ENCODE data around the gene MRTFA. TPM values are rescaled to one million over a fixed set of nuclear protein-coding genes. Genes with fewer than 3 reads are reported as not detected.

Gene MRTFA
- total RNA-seq, 1 donor from 2014 or later, result 11.3 TPM

DNA sequence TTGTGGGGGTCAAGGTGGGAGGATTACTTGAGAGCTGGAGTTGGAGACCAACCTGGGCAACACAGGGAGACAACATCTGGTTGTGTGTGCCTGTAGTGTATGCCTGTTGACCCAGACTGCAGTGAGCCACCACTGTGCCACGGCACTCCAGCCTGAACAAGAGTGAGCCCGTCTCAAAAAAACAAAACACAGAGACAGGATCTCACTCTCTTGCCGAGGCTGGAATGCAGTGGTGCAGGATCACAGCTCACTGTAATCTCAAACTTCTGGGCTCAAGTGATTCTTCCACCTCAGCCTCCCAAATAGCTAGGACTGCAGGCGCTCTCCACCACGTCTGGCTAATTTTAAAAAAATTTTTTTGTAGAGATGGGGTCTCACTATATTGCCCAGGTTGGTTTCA lies 153.6 kb downstream of the MRTFA start:
- H3K4me1 Mint-ChIP-seq, result peaks cover 13% of the 10 kb centered on the region

GRCh38 chr22:40482391-40482790 lies 154.1 kb downstream of the MRTFA start:
- peaks cover 2% of the 10 kb centered on the region for H3K9me3 Mint-ChIP-seq
- Histone ChIP-seq H3K9me3 (ENCODE audit: low read depth) (no peaks in the 10 kb centered on the region), H3K27ac (no peak overlapping the region), H3K4me3 (no peak overlapping the region), H3K4me1 (peaks cover 16% of the 10 kb centered on the region), H3K4me2 (no peak overlapping the region), H3K79me2 (ENCODE audit: low read depth) (peaks cover 10% of the 10 kb centered on the region), H3K27me3 (no peaks in the 10 kb centered on the region), H2AFZ (replicated peaks) (no peak overlapping the region), H3F3A (ENCODE audit: low read depth) (no peaks in the 10 kb centered on the region), H3K9ac (no peak overlapping the region), H3K36me3 (no peaks in the 10 kb centered on the region), H4K20me1 (ENCODE audit: low read depth) (no peaks in the 10 kb centered on the region)
- H3K27ac Mint-ChIP-seq, result no peak overlapping the region
- no peaks in the 10 kb centered on the region for H3K27me3 Mint-ChIP-seq (ENCODE audit: insufficient read depth, low read depth)
- H3K36me3 Mint-ChIP-seq, result peaks cover 10% of the 10 kb centered on the region
- no peak for TF ChIP-seq EZH2phosphoT487 (IDR thresholded peaks at IDR 0.05)
- TF ChIP-seq, protein P1, sequence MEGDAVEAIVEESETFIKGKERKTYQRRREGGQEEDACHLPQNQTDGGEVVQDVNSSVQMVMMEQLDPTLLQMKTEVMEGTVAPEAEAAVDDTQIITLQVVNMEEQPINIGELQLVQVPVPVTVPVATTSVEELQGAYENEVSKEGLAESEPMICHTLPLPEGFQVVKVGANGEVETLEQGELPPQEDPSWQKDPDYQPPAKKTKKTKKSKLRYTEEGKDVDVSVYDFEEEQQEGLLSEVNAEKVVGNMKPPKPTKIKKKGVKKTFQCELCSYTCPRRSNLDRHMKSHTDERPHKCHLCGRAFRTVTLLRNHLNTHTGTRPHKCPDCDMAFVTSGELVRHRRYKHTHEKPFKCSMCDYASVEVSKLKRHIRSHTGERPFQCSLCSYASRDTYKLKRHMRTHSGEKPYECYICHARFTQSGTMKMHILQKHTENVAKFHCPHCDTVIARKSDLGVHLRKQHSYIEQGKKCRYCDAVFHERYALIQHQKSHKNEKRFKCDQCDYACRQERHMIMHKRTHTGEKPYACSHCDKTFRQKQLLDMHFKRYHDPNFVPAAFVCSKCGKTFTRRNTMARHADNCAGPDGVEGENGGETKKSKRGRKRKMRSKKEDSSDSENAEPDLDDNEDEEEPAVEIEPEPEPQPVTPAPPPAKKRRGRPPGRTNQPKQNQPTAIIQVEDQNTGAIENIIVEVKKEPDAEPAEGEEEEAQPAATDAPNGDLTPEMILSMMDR (IDR thresholded peaks at IDR 0.05), result no peak
- no peak for TF ChIP-seq EZH2 (IDR thresholded peaks at IDR 0.05)
- no peak for DNase-seq (ENCODE audit: low spot score)
- peaks cover 13% of the 10 kb centered on the region for H3K4me1 Mint-ChIP-seq
- H3K4me3 Mint-ChIP-seq, result no peak overlapping the region

More for the DNA sequence above, 153.6 kb downstream of the MRTFA start:
- H3K27me3 Mint-ChIP-seq (ENCODE audit: insufficient read depth, low read depth), result no peaks in the 10 kb centered on the region
- H3K36me3 Mint-ChIP-seq, result peaks cover 10% of the 10 kb centered on the region
- Histone ChIP-seq H3K4me1 (peaks cover 14% of the 10 kb centered on the region), H3K9me3 (ENCODE audit: low read depth) (no peaks in the 10 kb centered on the region), H3K36me3 (no peaks in the 10 kb centered on the region), H3K27ac (no peak overlapping the region), H3K4me2 (no peak overlapping the region), H3K79me2 (ENCODE audit: low read depth) (peaks cover 10% of the 10 kb centered on the region), H4K20me1 (ENCODE audit: low read depth) (no peaks in the 10 kb centered on the region), H3K9ac (no peak overlapping the region), H2AFZ (replicated peaks) (no peak overlapping the region), H3F3A (ENCODE audit: low read depth) (no peaks in the 10 kb centered on the region), H3K27me3 (no peaks in the 10 kb centered on the region), H3K4me3 (no peak overlapping the region)
- TF ChIP-seq EZH2 (IDR thresholded peaks at IDR 0.05) (no peak), EZH2phosphoT487 (IDR thresholded peaks at IDR 0.05) (no peak)
- TF ChIP-seq, protein P1 (IDR thresholded peaks at IDR 0.05), result no peak
- DNase-seq (ENCODE audit: low spot score), result no peak
- H3K9me3 Mint-ChIP-seq, result peaks cover 2% of the 10 kb centered on the region
- H3K27ac Mint-ChIP-seq, result no peak overlapping the region
- no peak overlapping the region for H3K4me3 Mint-ChIP-seq

DNA sequence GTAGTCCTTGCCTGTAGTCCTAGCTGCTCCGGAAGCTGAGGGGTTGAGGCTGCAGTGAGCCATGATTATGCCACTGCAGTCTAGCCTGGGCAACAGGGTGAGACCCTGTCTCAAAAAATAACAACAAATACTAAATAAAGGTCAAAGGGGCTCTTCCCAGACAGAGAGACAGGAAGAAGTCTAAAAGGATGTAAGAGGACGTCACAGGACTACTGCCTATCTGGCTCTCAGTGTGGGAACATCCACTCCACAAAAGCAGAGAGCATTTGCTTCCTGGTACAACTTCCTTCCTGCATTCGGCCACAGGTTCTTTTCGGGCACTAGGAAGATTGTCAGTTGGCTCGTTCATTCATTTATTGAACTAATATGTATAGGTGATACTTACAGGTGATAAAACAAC lies 155.5 kb downstream of the MRTFA start:
- Histone ChIP-seq H2AFZ (replicated peaks) (no peak overlapping the region), H3K36me3 (no peaks in the 10 kb centered on the region), H3K4me1 (peaks cover 16% of the 10 kb centered on the region), H3K4me2 (no peak overlapping the region), H4K20me1 (ENCODE audit: low read depth) (no peaks in the 10 kb centered on the region), H3K79me2 (ENCODE audit: low read depth) (peaks cover 10% of the 10 kb centered on the region), H3K27ac (no peak overlapping the region), H3K27me3 (no peaks in the 10 kb centered on the region), H3K4me3 (no peak overlapping the region), H3F3A (ENCODE audit: low read depth) (no peaks in the 10 kb centered on the region), H3K9ac (no peak overlapping the region), H3K9me3 (ENCODE audit: low read depth) (no peaks in the 10 kb centered on the region)
- Mint-ChIP-seq H3K27me3 (ENCODE audit: insufficient read depth, low read depth) (no peaks in the 10 kb centered on the region), H3K27ac (no peak overlapping the region), H3K36me3 (peaks cover 10% of the 10 kb centered on the region), H3K9me3 (peaks cover 2% of the 10 kb centered on the region), H3K4me1 (peaks cover 13% of the 10 kb centered on the region), H3K4me3 (no peak overlapping the region)
- DNase-seq (ENCODE audit: low spot score), result no peak
- TF ChIP-seq EZH2phosphoT487 (IDR thresholded peaks at IDR 0.05) (no peak), EZH2 (IDR thresholded peaks at IDR 0.05) (no peak)
- TF ChIP-seq, protein P1 (IDR thresholded peaks at IDR 0.05), result no peak
